Suprapubic skin (tissue), 4 donors: Measurements from ENCODE around the gene PLA2G2D.

Source experiments
- POLR2A ChIP-seq, 2 donors: fragments of 450-650 bp; IDR thresholded peaks; one replicate each; pipeline ENCODE4 v1.6.1; 2017; ENCODE audit warnings: antibody characterized with exemption in 2 of 2, mild to moderate bottlenecking in 2 of 2, moderate library complexity in 2 of 2
- POLR2AphosphoS5 ChIP-seq, 3 donors: sonication (generic); formaldehyde crosslinking; IDR thresholded peaks; one replicate each; pipeline ENCODE4 v1.6.1; 2017; ENCODE audit warnings: antibody characterized with exemption in 3 of 3
- TF ChIP-seq, protein P1 (sequence below), 2 donors: fragments of 200-600 bp in 1 of 2; fragments of 450-650 bp in 1 of 2; sonication (generic) in 1 of 2; IDR thresholded peaks; one replicate each; pipeline ENCODE4 v1.5.1; 2016 to 2019; ENCODE audit warnings: antibody characterized with exemption in 2 of 2, mild to moderate bottlenecking in 1 of 2, moderate library complexity in 1 of 2

DNA sequence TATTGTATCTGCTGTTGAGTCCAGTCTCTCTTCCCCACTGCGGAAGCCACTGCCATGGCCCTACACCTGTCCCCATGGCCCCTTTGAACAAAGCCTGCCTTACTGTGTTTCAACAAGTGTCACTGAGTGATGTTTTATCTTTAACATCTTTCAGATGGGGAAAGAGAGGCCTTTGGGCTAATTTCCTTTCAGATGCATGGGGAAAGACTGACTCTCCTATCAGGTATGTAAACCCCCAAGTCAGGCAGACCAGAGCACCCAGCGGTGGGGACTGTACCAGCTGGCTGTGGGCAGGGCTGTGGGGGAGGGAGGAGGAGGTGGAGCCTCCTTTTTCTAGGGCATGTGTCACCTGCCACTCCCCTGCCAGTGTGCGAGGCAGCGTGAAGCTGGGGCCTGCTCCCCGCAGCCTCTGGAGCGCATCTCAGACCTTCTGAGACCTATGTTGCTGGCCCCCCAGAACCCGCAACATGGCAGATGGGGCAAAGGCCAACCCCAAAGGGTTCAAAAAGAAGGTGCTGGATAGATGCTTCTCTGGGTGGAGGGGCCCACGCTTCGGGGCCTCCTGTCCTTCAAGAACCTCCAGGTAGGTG, 19.7 kb upstream of the PLA2G2D start, which contains the start of gene PLA2G2F:
- TF ChIP-seq, protein P1, sequence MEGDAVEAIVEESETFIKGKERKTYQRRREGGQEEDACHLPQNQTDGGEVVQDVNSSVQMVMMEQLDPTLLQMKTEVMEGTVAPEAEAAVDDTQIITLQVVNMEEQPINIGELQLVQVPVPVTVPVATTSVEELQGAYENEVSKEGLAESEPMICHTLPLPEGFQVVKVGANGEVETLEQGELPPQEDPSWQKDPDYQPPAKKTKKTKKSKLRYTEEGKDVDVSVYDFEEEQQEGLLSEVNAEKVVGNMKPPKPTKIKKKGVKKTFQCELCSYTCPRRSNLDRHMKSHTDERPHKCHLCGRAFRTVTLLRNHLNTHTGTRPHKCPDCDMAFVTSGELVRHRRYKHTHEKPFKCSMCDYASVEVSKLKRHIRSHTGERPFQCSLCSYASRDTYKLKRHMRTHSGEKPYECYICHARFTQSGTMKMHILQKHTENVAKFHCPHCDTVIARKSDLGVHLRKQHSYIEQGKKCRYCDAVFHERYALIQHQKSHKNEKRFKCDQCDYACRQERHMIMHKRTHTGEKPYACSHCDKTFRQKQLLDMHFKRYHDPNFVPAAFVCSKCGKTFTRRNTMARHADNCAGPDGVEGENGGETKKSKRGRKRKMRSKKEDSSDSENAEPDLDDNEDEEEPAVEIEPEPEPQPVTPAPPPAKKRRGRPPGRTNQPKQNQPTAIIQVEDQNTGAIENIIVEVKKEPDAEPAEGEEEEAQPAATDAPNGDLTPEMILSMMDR (IDR thresholded peaks at IDR 0.05): no peak
- TF ChIP-seq POLR2AphosphoS5 (IDR thresholded peaks at IDR 0.05) (no peak), POLR2A (IDR thresholded peaks at IDR 0.05) (no peak)
